ENCODE results near the gene NUDT22.

NUDT22 gene

DNA sequence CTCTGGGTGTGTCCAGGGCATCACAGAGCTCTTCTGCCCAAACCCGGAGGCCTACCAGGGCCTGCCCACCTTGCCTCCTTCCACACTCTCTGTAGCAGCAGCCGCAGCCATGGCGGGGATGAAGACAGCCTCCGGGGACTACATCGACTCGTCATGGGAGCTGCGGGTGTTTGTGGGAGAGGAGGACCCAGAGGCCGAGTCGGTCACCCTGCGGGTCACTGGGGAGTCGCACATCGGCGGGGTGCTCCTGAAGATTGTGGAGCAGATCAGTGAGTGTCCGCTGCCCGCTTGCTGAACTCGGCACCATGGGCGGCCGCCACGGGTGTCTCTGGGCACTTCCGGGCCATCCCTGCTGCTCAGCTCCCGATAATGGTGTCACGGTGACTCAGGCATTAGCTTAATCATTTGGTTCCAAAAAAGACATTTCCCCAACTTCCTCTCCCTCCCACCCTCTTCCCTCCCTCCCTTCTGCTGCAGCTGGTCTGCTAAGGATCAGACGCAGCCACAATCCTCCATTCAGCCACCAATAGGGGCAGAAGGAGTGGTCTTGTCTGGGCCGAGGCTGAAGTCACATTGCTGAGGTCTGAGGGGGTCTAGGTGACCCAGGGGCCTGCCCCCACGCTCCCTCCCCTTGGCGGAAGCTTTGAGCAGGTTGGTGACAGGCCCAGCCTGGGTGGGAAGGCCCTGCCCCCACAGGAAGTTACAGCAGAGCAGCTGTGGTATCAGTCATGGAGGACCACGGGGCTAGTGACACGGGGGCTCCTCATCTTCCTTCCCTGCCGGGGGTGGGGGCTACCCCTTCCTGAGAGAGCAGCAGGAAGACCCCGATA, 18.6 kb upstream of the NUDT22 start:
- DNase-seq = peak; percentile 78

GRCh38 chr11:64208086-64208795, 17.8 kb upstream of the NUDT22 start:
- no peak for DNase-seq

- no peak for DNase-seq
Measured at GRCh38 chr11:64208796-64209562, 17.1 kb upstream of the NUDT22 start.

- DNase-seq = no peak
Measured at GRCh38 chr11:64209563-64209843, 16.6 kb upstream of the NUDT22 start.

GRCh38 chr11:64210301-64211020, 15.6 kb upstream of the NUDT22 start:
- DNase-seq = no peak

GRCh38 chr11:64211181-64211872, 14.7 kb upstream of the NUDT22 start:
- DNase-seq = no peak

DNA sequence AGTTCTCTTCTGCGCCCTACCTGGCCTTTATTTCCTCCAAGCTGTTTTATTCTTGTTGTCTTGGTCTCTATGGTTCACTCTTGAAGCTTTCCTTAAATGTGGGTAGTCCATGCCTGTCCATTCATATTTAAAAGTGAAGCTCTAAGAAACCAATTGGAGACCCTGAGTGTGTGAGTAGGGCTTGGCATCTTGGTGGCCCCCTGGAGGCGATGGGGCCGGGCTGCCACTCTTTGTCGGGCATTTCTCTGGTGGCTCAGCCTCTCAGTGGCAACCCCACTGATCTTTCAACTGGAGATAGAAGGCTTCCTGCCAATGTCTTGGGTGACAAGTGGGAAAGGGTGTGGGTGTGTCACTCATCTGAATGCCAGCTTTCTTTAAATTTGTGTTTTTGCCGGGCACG, 9.2 kb upstream of the NUDT22 start:
- no peak for DNase-seq

DNA sequence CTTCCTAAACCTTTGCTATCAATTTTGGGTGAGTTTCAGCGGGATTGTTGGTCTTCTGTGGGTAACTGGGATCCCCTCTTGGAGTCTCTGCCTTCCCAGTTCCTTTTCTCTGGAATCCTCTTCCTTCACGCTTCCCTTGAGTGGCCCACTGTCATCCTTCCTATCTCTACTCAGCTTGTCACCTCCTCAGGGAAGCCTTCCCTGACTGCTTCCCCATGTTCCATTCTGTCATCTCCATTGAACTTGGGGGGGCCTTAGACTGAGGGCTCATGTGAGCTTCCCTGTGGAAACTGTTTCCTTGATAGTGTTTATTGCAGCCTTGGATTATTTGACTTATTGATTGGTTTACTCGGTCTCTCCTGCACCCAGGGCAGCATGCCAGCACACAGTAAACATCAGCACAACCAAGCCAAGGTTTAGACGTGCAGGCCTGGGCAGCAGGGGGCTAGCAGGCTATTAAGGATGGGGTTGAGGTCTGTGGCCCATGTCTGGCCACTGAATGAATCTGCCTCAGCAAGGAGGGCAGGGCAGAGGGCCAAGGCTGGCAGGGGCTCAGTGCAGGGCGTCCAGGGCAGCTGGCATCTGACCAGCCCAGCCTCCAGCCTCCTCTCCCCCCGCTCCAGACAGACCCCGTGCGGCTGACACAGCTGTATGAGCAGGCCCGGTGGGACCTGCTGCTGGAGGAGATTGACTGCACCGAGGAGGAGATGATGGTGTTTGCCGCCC, 7.3 kb upstream of the NUDT22 start:
- no peak for DNase-seq

- no peak for DNase-seq
Measured at GRCh38 chr11:64219354-64219684, 6.8 kb upstream of the NUDT22 start.

DNA sequence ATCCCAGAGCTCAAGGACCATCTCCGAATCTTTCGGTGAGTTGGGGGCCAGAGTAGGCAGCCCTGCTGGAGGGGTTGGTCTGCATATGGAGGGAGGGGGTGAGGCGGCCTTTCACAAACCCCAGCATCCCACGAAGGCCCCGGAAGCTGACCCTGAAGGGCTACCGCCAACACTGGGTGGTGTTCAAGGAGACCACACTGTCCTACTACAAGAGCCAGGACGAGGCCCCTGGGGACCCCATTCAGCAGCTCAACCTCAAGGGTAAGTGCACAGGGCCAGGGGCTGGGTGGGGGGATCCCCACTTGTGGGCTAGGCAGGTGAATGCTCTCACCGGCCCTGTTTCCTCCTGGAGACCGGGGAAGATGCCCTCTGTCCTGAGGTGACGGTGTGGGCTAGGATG, 6.3 kb upstream of the NUDT22 start:
- no peak for DNase-seq

DNA sequence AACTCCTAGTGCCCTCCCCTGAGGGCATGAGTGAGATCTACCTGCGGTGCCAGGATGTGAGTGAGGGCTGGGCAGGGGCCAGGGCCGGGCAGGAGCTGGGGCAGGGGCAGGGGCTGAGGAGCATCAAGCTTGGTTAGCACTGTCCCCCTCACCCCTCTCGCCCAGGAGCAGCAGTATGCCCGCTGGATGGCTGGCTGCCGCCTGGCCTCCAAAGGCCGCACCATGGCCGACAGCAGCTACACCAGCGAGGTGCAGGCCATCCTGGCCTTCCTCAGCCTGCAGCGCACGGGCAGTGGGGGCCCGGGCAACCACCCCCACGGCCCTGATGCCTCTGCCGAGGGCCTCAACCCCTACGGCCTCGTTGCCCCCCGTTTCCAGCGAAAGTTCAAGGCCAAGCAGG, 5.8 kb upstream of the NUDT22 start:
- DNase-seq = no peak

DNA sequence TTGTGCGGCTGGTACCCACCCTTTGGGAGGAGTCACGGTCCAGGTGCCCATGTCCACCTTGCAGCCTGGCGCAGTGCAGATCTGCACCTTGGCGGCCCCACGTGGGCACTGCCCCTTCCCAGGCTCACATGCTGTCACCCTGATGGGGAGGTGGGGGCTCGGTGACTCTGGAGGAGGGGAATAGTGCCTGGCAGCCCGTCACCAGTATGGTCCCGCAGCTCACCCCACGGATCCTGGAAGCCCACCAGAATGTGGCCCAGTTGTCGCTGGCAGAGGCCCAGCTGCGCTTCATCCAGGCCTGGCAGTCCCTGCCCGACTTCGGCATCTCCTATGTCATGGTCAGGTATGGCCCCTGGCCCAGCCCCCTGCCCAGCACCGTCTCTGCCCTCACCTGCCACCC, 5.3 kb upstream of the NUDT22 start:
- no peak for DNase-seq

- DNase-seq = no peak
Measured at GRCh38 chr11:64222651-64223000, 3.4 kb upstream of the NUDT22 start.

- no peak for DNase-seq
Measured at GRCh38 chr11:64223001-64223651, 2.9 kb upstream of the NUDT22 start.

DNA sequence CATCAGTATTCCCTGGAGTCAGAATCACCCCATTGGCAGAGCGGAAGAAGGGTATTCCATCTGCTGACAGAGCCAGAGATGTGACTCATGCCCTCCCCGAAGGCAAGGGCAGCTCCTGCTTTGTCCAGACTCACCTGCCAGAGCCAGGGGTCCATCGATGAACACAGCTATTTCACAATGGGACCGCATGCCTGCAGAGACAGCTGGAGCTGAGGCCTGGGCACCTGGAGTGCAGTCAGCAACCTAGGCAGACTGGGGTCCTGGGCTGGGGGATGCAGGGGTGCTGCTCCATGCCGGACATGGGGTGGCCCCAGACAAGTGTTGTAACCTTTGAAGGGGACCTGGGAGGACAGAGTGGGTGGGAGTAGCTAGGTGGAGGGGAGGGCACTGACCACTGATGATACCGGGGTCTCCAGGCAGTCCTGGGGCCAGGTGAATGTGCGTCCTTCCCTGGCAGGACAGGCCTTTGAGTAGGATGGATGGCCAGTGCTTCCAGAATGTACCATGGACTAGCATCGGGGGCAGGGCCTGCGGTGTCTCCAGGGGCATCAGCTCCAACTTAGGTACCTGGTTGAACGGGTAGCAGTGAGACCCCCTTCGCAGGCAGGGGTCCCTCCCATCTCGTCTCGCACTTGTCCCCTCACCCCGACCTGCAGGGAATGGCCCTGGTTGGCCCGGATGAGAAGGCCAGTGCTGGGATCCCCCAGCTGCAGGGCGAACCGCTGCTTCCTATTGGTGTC, 1.8 kb upstream of the NUDT22 start:
- no peak for DNase-seq

GRCh38 chr11:64224891-64225607, 1.0 kb upstream of the NUDT22 start:
- DNase-seq = no peak

DNA sequence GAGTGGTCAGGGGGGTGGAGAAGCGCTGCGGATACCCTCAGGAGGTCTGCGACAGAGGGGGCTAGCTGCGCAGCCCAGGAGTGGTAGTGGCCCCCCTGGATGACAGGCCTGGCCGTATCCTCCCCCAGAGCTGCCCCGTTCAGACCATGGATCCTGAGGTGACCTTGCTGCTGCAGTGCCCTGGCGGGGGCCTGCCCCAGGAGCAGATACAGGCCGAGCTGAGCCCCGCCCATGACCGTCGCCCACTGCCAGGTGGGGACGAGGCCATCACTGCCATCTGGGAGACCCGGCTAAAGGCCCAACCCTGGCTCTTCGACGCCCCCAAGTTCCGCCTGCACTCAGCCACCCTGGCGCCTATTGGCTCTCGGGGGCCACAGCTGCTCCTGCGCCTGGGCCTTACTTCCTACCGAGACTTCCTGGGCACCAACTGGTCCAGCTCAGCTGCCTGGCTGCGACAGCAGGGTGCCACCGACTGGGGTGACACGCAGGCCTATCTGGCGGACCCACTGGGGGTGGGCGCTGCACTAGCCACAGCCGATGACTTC, 505 bp downstream of the NUDT22 start:
- peak; percentile 59 for DNase-seq

GRCh38 chr11:64227405-64227956, 1.4 kb downstream of the NUDT22 start:
- no peak for DNase-seq

- no peak for DNase-seq
Measured at GRCh38 chr11:64229090-64229743, 3.1 kb downstream of the NUDT22 start.

All from CD4-positive, alpha-beta T cell treated with Interleukin-4 for 4 hours (primary cell).